Activated naive CD4-positive, alpha-beta T cell (primary cell): ENCODE results near the gene LMBR1.

Experiments
- DNase-seq, 4 experiments: peaks; one replicate each; lab custom pipeline; 2025; lab: John Stamatoyannopoulos, UW

The LMBR1 gene

GRCh38 chr7:156793334-156793733 is 99.6 kb downstream of the LMBR1 start:
- DNase-seq = no peak

- DNase-seq = no peak
These were observed 100.4 kb downstream of the LMBR1 start for GRCh38 chr7:156792611-156793010.

GRCh38 chr7:156791241-156791640 is 101.7 kb downstream of the LMBR1 start:
- DNase-seq = no peak

GRCh38 chr7:156790264-156790663 is 102.7 kb downstream of the LMBR1 start:
- DNase-seq = no peak

GRCh38 chr7:156785998-156786543 is 106.9 kb downstream of the LMBR1 start:
- no peak for DNase-seq

- DNase-seq = no peak
These were observed 109.1 kb downstream of the LMBR1 start for GRCh38 chr7:156783864-156784263.

- no peak for DNase-seq
These were observed 111.0 kb downstream of the LMBR1 start for GRCh38 chr7:156781972-156782371.

- DNase-seq = no peak
These were observed 112.1 kb downstream of the LMBR1 start for GRCh38 chr7:156780724-156781455.

GRCh38 chr7:156778668-156779067 is 114.3 kb downstream of the LMBR1 start:
- no peak for DNase-seq

- no peak for DNase-seq
These were observed 114.8 kb downstream of the LMBR1 start for GRCh38 chr7:156778201-156778600.

GRCh38 chr7:156777364-156778069 is 115.5 kb downstream of the LMBR1 start:
- DNase-seq = no peak

- no peak for DNase-seq
These were observed 116.5 kb downstream of the LMBR1 start for GRCh38 chr7:156776527-156776926.

GRCh38 chr7:156773966-156774365 is 119.0 kb downstream of the LMBR1 start:
- no peak for DNase-seq

GRCh38 chr7:156772725-156773124 is 120.3 kb downstream of the LMBR1 start:
- no peak for DNase-seq

- no peak for DNase-seq
These were observed 124.1 kb downstream of the LMBR1 start for GRCh38 chr7:156768698-156769472.

GRCh38 chr7:156766666-156767065 is 126.3 kb downstream of the LMBR1 start:
- DNase-seq = no peak

- DNase-seq = no peak
These were observed 126.9 kb downstream of the LMBR1 start for GRCh38 chr7:156765901-156766656.

GRCh38 chr7:156764766-156765165 is 128.2 kb downstream of the LMBR1 start:
- no peak for DNase-seq

- DNase-seq = no peak
These were observed 128.8 kb downstream of the LMBR1 start for GRCh38 chr7:156764016-156764669.

GRCh38 chr7:156759579-156760202 is 133.3 kb downstream of the LMBR1 start:
- no peak for DNase-seq

- no peak for DNase-seq
These were observed 133.8 kb downstream of the LMBR1 start for GRCh38 chr7:156759143-156759542.
